SU-DHL-6 (cell line): ENCODE data around the gene HSD11B2.

Experiments used
- CTCF ChIP-seq: fragments of 200-600 bp; sonication (generic); IDR thresholded peaks from one replicate; pipeline ENCODE4 v1.5.1; 2017; ENCODE audit warnings: antibody characterized with exemption, mild to moderate bottlenecking, low read length, moderate library complexity; ENCODE audit not compliant: insufficient read depth, poor library complexity, severe bottlenecking
- EZH2phosphoT487 ChIP-seq: fragments of 200-600 bp; sonication (generic), shearing (Covaris generic); conservative IDR thresholded peaks from 2 replicates; pipeline ENCODE4 v1.6.1; 2018; ENCODE audit warnings: mild to moderate bottlenecking, antibody characterized with exemption, low read length, moderate library complexity, mixed read lengths

DNA sequence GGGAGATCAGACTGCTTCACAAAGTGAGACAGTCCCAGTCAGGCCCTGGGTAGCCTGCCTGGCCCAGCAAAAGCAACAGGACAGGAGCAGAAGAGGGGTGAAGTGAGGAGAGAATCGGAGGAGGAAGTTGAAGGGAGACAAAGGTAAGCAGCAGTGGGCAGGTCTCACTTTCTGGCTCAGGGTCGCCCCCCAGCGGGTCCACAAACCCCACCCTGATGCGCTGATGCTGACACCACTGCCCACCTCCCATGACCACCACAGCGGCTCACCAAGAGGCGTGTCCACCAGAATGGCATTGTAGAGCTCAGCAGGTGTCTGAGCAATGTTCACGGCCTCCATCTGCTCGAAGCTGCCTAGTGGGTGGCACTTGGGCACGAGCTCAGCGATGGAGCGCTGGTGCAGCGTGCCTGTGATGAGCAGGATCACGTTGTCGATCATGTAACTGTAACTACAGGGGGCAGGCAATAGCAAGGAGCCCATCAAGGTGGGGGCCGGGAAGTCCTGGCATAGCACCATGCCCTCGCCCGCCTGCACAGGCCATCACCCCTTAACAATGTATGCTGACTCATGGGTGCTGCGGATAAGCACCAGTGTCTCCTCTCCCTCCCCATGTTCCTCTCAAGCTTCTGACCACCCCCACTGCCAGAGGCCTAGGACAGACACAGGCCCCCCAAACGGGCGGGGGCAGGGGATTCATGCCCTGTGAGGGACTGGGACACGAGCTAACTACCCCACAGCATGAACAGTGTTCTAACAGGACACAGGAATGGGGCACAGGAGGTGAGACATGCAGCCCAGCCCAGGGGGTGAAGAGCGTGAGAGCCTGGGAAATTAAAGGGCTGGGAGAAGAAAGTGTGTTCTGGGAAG lies 13.6 kb downstream of the HSD11B2 start:
- TF ChIP-seq CTCF: no peak
- no peak for TF ChIP-seq EZH2phosphoT487
